Kidney epithelial cell (primary cell): Measurements from ENCODE around the gene DCDC2. TPM values are rescaled to one million over a fixed set of nuclear protein-coding genes. Genes with fewer than 3 reads are reported as not detected.

Experiments
- DNase-seq: peaks from one replicate; pipeline ENCODE4 v3.0.0-alpha.2; 2010; ENCODE audit warnings: low read depth
- H3K27me3 ChIP-seq: 2 replicates; pipeline ENCODE4 v1.6.0; 2011; ENCODE audit warnings: low read length; ENCODE audit not compliant: control insufficient read depth, insufficient read depth
- H3K36me3 ChIP-seq: 2 replicates; pipeline ENCODE4 v1.5.1; 2011; ENCODE audit warnings: low read length; ENCODE audit not compliant: control insufficient read depth, insufficient read depth
- H3K4me3 ChIP-seq: 2 replicates; pipeline ENCODE4 v1.5.1; 2011; ENCODE audit warnings: low read depth, mild to moderate bottlenecking, control low read depth, low read length
- total RNA-seq: library from RNA; depleted of rRNA; stranded (reverse); fragments of >200 nt; gene quantifications from 2 replicates; pipeline ENCODE4 v1.2.3, GENCODE V29; 2015
- TF ChIP-seq, protein P1 (sequence below): IDR thresholded peaks from 2 replicates; pipeline ENCODE4 v1.5.1; 2011; ENCODE audit warnings: mild to moderate bottlenecking, moderate library complexity, low read length, control low read depth, inconsistent platforms; ENCODE audit not compliant: insufficient read depth, poor library complexity, severe bottlenecking

The DCDC2 gene
- total RNA-seq, 1 donor from 2014 or later = 43.9 TPM

DNA sequence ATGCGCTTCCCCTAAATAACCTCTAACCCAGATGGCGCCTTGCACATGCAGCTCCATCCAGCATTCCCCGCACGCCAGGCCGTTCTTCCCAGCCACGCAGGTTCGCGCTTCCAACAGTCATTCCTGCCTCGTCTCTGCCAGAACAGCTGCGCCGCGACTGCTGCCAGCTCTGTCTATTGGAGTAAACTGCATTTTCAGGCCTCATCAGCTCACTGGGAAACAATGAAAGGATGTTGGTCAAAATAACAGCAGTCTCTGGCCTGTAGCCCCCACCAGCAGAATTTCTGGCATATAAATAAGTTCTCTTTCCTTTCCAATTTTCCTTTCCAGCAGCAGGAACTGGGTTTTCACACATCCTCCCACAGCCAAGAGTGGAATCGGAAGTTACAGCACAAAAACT, 217.3 kb downstream of the DCDC2 start:
- Histone ChIP-seq H3K36me3 (no peaks in the 10 kb centered on the region), H3K27me3 (no peaks in the 10 kb centered on the region), H3K4me3 (no peak overlapping the region)
- DNase-seq = no peak
- TF ChIP-seq, protein P1, sequence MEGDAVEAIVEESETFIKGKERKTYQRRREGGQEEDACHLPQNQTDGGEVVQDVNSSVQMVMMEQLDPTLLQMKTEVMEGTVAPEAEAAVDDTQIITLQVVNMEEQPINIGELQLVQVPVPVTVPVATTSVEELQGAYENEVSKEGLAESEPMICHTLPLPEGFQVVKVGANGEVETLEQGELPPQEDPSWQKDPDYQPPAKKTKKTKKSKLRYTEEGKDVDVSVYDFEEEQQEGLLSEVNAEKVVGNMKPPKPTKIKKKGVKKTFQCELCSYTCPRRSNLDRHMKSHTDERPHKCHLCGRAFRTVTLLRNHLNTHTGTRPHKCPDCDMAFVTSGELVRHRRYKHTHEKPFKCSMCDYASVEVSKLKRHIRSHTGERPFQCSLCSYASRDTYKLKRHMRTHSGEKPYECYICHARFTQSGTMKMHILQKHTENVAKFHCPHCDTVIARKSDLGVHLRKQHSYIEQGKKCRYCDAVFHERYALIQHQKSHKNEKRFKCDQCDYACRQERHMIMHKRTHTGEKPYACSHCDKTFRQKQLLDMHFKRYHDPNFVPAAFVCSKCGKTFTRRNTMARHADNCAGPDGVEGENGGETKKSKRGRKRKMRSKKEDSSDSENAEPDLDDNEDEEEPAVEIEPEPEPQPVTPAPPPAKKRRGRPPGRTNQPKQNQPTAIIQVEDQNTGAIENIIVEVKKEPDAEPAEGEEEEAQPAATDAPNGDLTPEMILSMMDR = no peak

- H3K36me3 ChIP-seq = no peaks in the 10 kb centered on the region
- TF ChIP-seq, protein P1 = no peak
- DNase-seq = no peak
- H3K27me3 ChIP-seq = no peaks in the 10 kb centered on the region
- H3K4me3 ChIP-seq = no peak overlapping the region
Observed at GRCh38 chr6:24139639-24140038, 218.2 kb downstream of the DCDC2 start.

GRCh38 chr6:24139080-24139479, 218.8 kb downstream of the DCDC2 start:
- TF ChIP-seq, protein P1 = no peak
- DNase-seq = no peak
- no peak overlapping the region for H3K4me3 ChIP-seq
- H3K27me3 ChIP-seq = no peaks in the 10 kb centered on the region
- H3K36me3 ChIP-seq = no peaks in the 10 kb centered on the region

- no peak for DNase-seq
- TF ChIP-seq, protein P1 = no peak
Observed at GRCh38 chr6:24131751-24132150, 226.1 kb downstream of the DCDC2 start.

DNA sequence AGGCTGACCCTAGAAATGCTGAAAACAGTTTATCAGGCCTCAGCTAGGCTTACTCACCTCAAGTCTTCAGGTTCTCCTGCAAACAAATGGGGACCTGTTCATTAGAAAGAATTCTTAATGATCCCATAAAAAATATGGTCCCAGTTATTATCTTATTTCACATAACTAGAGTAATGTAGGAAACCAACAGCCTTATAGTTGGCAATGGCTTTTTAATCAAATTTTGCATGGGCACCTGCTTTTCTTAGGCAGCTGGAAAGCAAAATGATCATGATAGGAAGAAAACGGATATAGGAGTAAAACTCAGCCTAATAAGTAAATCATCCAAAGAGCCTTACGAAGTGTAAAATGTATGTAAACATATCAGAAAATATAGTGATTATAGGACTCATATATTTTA, 230.5 kb downstream of the DCDC2 start:
- no peak for DNase-seq
- H3K27me3 ChIP-seq = no peaks in the 10 kb centered on the region
- no peak overlapping the region for H3K4me3 ChIP-seq
- H3K36me3 ChIP-seq = no peaks in the 10 kb centered on the region
- TF ChIP-seq, protein P1 = no peak

More at GRCh38 chr6:24131751-24132150, 226.1 kb downstream of the DCDC2 start:
- H3K27me3 ChIP-seq = no peaks in the 10 kb centered on the region
- no peaks in the 10 kb centered on the region for H3K36me3 ChIP-seq
- no peak overlapping the region for H3K4me3 ChIP-seq

GRCh38 chr6:24126586-24127192, 231.2 kb downstream of the DCDC2 start:
- H3K4me3 ChIP-seq = no peak overlapping the region
- H3K36me3 ChIP-seq = no peaks in the 10 kb centered on the region
- no peaks in the 10 kb centered on the region for H3K27me3 ChIP-seq
- TF ChIP-seq, protein P1 = no peak
- peak; percentile 9 for DNase-seq
